LoVo (cell line): Measurements from ENCODE around the gene PPFIBP2.

Source experiments
- DNase-seq: peaks from one replicate; pipeline ENCODE4 v3.0.0-alpha.2; 2016; ENCODE audit warnings: low spot score

The PPFIBP2 gene

GRCh38 chr11:7552666-7553065, 38.9 kb downstream of the PPFIBP2 start:
- no peak for DNase-seq

DNA sequence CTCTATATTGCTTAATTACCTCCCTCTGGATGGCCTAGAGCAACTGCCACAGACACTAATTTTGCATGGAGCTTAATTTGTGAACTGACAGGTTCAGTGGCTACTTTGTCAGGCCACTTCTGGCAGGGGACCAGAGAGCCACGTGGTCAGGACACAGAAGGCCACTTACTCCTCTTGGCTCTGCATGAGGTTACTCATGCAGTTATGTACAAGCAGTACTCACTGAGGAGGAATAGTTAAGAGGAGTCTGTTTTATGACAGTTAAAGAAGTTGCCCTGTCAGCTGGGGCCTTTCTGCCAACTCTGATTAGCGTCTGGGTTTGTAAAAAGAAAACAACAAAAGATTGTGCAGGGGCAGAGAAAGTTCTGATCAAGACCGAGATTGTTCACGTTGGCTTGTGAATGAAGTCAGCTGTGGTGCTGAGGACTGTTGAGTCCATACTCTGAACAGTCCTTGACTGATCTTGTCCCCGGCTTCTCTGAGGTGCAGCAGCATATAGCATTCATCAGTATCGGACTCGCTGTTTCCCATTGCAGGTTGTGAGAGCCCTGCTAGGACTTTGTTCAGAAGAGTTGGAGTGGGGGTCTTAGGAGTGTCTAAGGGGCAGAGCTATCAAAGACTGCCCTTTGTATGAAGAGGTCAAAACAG, 41.4 kb downstream of the PPFIBP2 start:
- DNase-seq = no peak

GRCh38 chr11:7558046-7558445, 44.2 kb downstream of the PPFIBP2 start:
- no peak for DNase-seq

GRCh38 chr11:7559398-7560283, 45.8 kb downstream of the PPFIBP2 start:
- DNase-seq = no peak

DNA sequence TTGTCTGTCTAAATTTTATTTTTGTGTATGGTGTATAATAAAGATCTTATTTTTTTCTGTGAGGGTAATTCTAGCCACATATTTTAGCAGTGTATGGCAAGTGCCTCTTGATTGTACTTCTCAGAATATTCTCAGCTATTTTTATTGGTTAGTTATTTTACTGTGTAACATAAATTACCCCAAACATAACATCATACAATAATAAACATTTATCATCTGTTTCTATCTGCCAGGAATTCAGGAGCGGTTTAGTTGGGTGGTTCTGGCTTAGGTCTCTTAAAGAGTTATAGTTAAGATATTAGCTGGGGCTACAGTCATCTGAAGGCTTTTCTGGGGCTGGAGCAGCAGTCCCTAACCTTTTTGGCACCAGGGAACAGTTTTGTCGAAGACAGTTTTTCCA, 47.8 kb downstream of the PPFIBP2 start:
- no peak for DNase-seq

- no peak for DNase-seq
These were observed 49.5 kb downstream of the PPFIBP2 start for GRCh38 chr11:7563281-7563680.

GRCh38 chr11:7564803-7565202, 51.0 kb downstream of the PPFIBP2 start:
- DNase-seq = no peak

GRCh38 chr11:7567311-7567710, 53.5 kb downstream of the PPFIBP2 start:
- DNase-seq = no peak

- no peak for DNase-seq
These were observed 55.2 kb downstream of the PPFIBP2 start for GRCh38 chr11:7569044-7569443.

- no peak for DNase-seq
These were observed 56.4 kb downstream of the PPFIBP2 start for GRCh38 chr11:7570241-7570640.

DNA sequence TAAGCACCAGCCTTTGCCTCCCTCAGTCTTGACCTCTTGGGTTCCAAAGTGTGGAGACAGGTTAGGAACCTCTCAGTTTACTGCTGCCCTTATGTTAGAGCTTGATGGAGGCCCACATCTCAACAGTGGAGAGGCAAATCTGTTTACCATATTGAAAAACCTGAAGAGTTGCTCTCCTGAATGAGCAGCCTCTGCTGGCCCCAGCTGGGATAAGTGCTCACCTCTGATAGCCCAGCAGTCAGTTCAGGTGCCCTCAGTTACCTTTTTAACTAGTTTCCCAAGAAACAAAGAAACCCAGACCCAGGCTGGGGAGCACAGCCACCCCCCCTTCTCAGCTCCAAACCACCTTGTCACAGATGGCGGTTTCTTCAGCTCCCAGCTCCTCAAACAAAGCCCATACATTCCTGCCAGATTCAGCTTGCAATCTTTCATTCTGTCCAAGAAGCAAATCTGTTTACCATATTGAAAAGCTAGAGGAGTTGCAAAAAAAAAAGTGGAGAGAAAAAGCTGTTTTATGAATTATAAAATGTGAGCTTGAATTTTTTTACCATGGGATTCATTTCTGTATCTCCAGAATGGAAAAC, 57.2 kb downstream of the PPFIBP2 start:
- DNase-seq = no peak

- DNase-seq = peak; percentile 76
These were observed 57.8 kb downstream of the PPFIBP2 start for GRCh38 chr11:7571640-7572000.

DNA sequence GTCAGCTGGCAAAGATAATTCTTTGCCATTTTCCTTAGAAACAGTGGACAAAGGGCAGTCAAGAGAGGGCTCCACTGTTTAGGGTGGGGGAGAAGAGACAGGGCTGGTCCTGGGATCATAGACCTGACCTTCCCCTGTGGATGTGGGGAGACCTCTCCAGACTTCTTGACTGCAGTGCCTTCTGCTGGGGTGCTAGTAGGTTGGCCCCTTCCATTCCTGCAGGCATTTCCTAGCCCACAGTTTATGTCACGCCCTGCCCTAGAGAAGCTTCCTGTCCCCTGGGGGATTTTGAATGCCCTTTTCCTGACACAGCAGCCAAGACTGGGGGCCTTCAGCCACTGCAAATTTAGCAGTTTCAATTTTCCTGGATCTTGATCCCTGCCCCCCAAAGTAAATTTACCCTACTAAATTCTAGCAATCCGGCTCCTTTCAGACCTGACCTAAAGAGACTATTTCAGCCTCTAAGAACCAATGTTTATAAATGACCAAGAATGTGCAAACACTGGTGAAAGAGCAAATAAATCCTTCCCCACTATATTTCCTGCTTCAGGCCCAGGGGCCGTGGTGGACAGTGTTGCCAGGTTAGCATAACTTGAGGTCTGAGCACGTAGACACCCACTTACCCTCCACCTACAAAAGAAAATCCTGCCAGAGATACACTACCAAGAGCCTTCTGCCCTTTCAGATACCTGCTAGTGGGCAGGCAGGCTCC, 58.4 kb downstream of the PPFIBP2 start:
- peak; percentile 7 for DNase-seq

DNA sequence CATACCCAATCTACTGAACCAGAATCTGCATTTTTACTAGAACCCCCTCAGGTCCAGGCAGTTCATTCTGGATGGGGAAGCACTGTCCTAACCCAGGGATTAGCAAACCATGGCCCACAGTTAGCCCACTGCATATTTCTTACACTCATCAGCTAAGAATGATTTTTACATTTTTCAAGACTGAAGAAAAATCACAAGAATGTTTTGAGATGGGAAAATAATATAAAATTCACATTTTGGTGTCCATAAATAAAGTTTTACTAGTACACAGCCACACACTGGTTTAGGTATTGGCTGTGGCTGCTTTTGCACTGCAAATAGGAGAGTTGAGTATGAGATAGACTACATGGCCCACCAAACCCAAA, 59.4 kb downstream of the PPFIBP2 start:
- DNase-seq = no peak

DNA sequence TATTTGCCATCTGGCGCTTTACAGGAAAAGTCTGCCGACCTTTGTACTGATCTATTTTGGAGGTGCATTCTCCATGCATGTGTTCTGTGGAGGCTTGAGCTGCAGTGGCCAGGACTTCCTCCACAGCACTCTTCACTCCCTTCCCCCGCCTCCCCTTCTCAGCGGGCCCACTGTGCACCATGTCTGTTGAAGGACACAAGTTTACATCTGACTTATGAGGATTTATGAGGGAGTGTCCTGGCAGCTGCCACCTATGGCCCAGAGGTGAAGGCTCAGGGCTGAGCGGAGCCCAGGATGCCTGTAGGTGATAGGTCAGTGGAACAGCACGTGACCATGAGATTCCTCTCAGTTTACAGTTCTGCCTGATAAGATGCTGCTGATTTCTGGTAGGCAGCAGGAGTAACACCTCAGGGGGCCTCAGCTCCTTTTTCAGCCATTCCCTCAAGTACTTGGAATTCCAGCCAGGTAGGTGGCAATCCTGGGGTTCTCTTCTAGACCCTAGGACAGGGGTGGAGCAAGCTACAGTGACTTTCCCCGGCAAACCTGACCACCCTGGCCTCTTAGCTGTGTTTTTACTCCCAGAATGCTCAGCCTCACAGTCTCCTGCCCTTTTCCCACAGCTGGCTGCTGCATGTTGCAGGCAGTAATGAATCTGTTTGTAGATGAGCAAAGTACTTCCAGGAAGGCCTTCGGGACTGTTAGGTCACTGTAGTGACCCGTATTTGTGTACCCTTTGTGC, 59.9 kb downstream of the PPFIBP2 start:
- DNase-seq = peak; percentile 73

DNA sequence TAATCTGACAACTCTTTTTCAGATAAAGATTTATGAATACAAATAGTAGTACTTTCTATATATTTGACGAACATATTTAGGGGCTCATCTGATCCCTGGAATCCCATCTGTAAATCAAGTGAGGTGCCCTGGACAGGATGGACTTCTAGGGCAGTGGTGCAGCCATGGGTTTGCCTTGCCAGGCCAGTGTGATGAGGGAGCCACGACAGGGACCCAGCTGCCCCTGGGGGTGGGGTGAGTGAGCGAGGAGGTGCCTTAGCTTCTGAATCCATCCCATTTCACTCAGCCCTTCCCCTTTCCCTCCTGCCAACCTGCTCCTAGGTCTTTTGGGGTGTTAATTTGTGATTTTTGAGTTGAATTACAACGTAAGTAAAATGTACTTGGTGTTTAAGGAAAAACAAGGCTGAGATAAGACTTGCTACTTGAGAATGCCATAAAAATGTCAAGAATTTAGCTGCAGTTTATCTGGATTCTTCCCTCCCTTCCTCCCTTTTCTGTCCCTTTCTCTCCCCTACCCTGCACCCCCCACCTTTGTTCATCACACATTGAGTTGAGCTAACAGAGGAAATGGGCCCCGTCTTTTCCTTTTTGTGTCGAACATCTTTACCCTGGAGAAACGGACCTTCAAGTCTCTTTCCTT, 60.8 kb downstream of the PPFIBP2 start:
- DNase-seq = no peak

GRCh38 chr11:7575841-7576725, 62.3 kb downstream of the PPFIBP2 start:
- DNase-seq = peak; percentile 86

GRCh38 chr11:7576726-7577290, 63.0 kb downstream of the PPFIBP2 start:
- DNase-seq = no peak

DNA sequence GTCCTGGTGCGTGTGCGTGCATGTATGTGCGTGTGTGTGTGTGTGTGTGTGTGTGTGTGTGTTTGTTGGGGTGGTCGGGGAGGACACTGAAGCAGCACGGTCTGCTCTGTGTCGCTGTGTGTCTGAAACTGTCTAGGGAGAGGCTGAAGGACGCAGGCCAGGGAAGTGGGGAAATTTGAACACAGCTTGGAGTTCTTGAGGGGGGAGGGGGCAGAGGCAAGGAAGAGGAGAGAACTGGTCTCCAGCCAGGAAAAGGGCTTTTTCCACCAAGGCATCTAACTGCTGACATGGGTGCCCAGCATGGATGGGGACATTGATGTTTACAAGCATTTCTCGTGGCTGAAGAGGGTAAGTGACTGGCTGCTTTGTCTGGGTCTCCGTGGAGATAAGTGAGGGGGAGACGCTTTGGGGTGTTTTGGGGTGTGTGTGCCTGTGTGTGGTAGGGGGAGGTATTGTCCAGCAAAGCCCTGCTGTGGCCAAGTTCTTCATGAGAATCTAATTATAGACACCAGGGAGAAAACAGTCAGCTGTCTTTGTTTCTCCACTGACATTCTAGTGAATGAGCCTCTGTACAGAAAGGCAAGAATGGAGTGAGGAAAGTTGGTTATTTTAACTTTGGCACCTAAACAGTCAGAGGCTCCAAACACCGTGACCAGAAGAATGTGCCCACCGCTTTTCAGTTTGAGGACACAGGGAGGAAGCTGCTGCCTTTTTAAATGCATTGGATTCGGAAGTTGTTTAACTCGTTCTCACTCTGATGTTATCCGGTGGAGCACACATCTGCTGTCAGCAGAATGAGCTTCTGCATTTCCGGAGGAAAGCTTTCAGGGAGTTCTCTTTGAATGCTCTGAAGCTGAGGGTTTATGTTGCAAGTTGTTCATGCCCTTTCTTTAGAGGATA, 63.7 kb downstream of the PPFIBP2 start:
- DNase-seq = no peak
